GM21576 (cell line): ENCODE measurements around the gene NPHS1.
A peak's percentile ranks its signal among the peaks of the same experiment; 100 is the strongest.
"Not testable (repeated sequence)": the region's sequence is repeated elsewhere in the genome, so short reads cannot be mapped to it uniquely, and the experiment has no call there.

Source experiments
- ATAC-seq: cut with Tn5 transposase; IDR thresholded peaks from one replicate; pipeline ENCODE4 v1.9.1; 2021; ENCODE audit warnings: mild to moderate bottlenecking, moderate library complexity; ENCODE audit not compliant: unreplicated experiment

NPHS1 gene

GRCh38 chr19:35879770-35880317 is 27.5 kb upstream of the NPHS1 start:
- ATAC-seq = no peak

- ATAC-seq = no peak
Observed at GRCh38 chr19:35879068-35879467, 26.8 kb upstream of the NPHS1 start.

- no peak for ATAC-seq
Observed at GRCh38 chr19:35874392-35874930, 22.2 kb upstream of the NPHS1 start.

GRCh38 chr19:35872180-35872579 is 19.9 kb upstream of the NPHS1 start:
- ATAC-seq = no peak

- ATAC-seq = no peak
Observed at GRCh38 chr19:35871611-35872010, 19.3 kb upstream of the NPHS1 start.

- no peak for ATAC-seq
Observed at GRCh38 chr19:35870798-35871197, 18.5 kb upstream of the NPHS1 start.

GRCh38 chr19:35870124-35870736 is 17.9 kb upstream of the NPHS1 start:
- ATAC-seq = not testable (repeated sequence)

- peak; percentile 58 for ATAC-seq
Observed at GRCh38 chr19:35869327-35870123, 17.2 kb upstream of the NPHS1 start.

GRCh38 chr19:35868823-35869326 is 16.6 kb upstream of the NPHS1 start:
- no peak for ATAC-seq

- no peak for ATAC-seq
Observed at GRCh38 chr19:35868172-35868822, 16.0 kb upstream of the NPHS1 start, which contains the start of gene APLP1. APLP1 (plus strand) TSS chr19:35868574; CDS start chr19:35868637, 63 bp downstream.

- ATAC-seq = no peak
Observed at GRCh38 chr19:35863018-35863417, 10.7 kb upstream of the NPHS1 start.

GRCh38 chr19:35862528-35862927 is 10.2 kb upstream of the NPHS1 start:
- no peak for ATAC-seq

- ATAC-seq = no peak
Observed at GRCh38 chr19:35861640-35862160, 9.4 kb upstream of the NPHS1 start.

GRCh38 chr19:35860818-35861639 is 8.7 kb upstream of the NPHS1 start:
- no peak for ATAC-seq

GRCh38 chr19:35860436-35860817 is 8.1 kb upstream of the NPHS1 start:
- no peak for ATAC-seq

GRCh38 chr19:35859414-35859813 is 7.1 kb upstream of the NPHS1 start:
- ATAC-seq = no peak

GRCh38 chr19:35858311-35858710 is 6.0 kb upstream of the NPHS1 start:
- no peak for ATAC-seq

- ATAC-seq = no peak
Observed at GRCh38 chr19:35856546-35857149, 4.3 kb upstream of the NPHS1 start, which contains the start of gene KIRREL2. KIRREL2 (plus strand) TSS chr19:35856911; CDS start chr19:35857120, 209 bp downstream.

- ATAC-seq = no peak
Observed at GRCh38 chr19:35853038-35853756, 893 bp upstream of the NPHS1 start.
